GM12878 (cell line): ENCODE measurements around the gene IPP. TPM values are rescaled to one million over a fixed set of nuclear protein-coding genes. Genes with fewer than 3 reads are reported as not detected.

Source experiments
- ATAC-seq: fragments of 200-7000 bp; cut with Tn5 transposase; 3 replicates; pipeline ENCODE4 v1.9.1; 2020; ENCODE audit warnings: mild to moderate bottlenecking, moderate library complexity
- BruUV-seq: library from RNA; stranded (reverse); fragments of 400-500 nt; replicated peaks from 2 replicates; lab custom pipeline; 2021; lab: Mats Ljungman, UMichigan
- CTCF ChIA-PET: fragments of 300-600 bp; sonication (Branson Sonifier 250); formaldehyde crosslinking; extraction: SDS; loops from one replicate; lab custom pipeline; 2021; ENCODE audit warnings: inconsistent platforms; lab: Yijun Ruan, JAX
- POLR2A ChIA-PET: fragments of 350-600 bp; formaldehyde crosslinking; extraction: SDS; loops from one replicate; lab custom pipeline; 2021; ENCODE audit warnings: inconsistent platforms; lab: Charles Lee
- RAD21 ChIA-PET: fragments of 300-600 bp; sonication (Branson Sonifier 250); formaldehyde crosslinking; loops from one replicate; lab custom pipeline; 2023; ENCODE audit warnings: antibody characterized with exemption; ENCODE audit not compliant: unreplicated experiment; lab: Charles Lee
- SMC1A ChIA-PET: fragments of 300-600 bp; sonication (Branson Sonifier 250); formaldehyde crosslinking; loops from one replicate; lab custom pipeline; 2023; ENCODE audit not compliant: unreplicated experiment, uncharacterized antibody; lab: Charles Lee
- DNase-seq: peaks from one replicate; pipeline ENCODE4 v3.0.0-alpha.2; 2011; ENCODE audit warnings: low read depth, low spot score
- FAIRE-seq: peaks from 3 replicates; lab custom pipeline; 2011; peaks lifted over from hg19 to GRCh38; lab: Jason Lieb, UNC
- H2AFZ ChIP-seq: 2 replicates; pipeline ENCODE4 v1.6.0; 2011; ENCODE audit warnings: low read depth, low read length, control low read depth; ENCODE audit not compliant: control insufficient read depth
- H3K27ac ChIP-seq: 2 replicates; pipeline ENCODE4 v1.5.1; 2011; ENCODE audit warnings: control low read depth; ENCODE audit not compliant: control insufficient read depth, insufficient read depth
- H3K27me3 ChIP-seq, 2 experiments: replicated peaks in 1 of 2; 2 replicates each; pipeline versions ENCODE4 v1.6.0 to v1.6.1; 2011; ENCODE audit warnings: low read length in 1 of 2; ENCODE audit not compliant: control insufficient read depth in 2 of 2, insufficient read depth in 2 of 2
- H3K36me3 ChIP-seq, 2 experiments: 2 replicates each; pipeline ENCODE4 v1.5.1; 2011; ENCODE audit warnings: low read length in 1 of 2; ENCODE audit not compliant: control insufficient read depth in 2 of 2, insufficient read depth in 2 of 2
- H3K4me1 ChIP-seq: 2 replicates; pipeline ENCODE4 v1.6.1; 2011; ENCODE audit warnings: mild to moderate bottlenecking, low read length, moderate library complexity, mixed read lengths; ENCODE audit not compliant: control insufficient read depth, insufficient read depth
- H3K4me2 ChIP-seq: 2 replicates; pipeline ENCODE4 v1.6.0; 2011; ENCODE audit warnings: control low read depth; ENCODE audit not compliant: control insufficient read depth, insufficient read depth
- H3K4me3 ChIP-seq: fragments of 200-600 bp; sonication (generic); 2 replicates; pipeline ENCODE4 v1.5.1; 2016
- H3K79me2 ChIP-seq: 2 replicates; pipeline ENCODE4 v1.6.0; 2011; ENCODE audit warnings: low read length; ENCODE audit not compliant: control insufficient read depth, insufficient read depth
- H3K9ac ChIP-seq: 2 replicates; pipeline ENCODE4 v1.8.0; 2011; ENCODE audit warnings: low read length, control low read depth, mixed read lengths; ENCODE audit not compliant: control insufficient read depth, insufficient read depth
- H3K9me3 ChIP-seq: replicated peaks from 3 replicates; pipeline ENCODE4 v1.5.1; 2011; ENCODE audit warnings: mild to moderate bottlenecking, low read length; ENCODE audit not compliant: control insufficient read depth, insufficient read depth
- H4K20me1 ChIP-seq: 2 replicates; pipeline ENCODE4 v1.6.0; 2011; ENCODE audit not compliant: control insufficient read depth, insufficient read depth
- FOS ChIP-seq: IDR thresholded peaks from 3 replicates; pipeline ENCODE4 v1.6.1; 2011; ENCODE audit warnings: borderline replicate concordance; ENCODE audit not compliant: insufficient read length; ENCODE audit errors: extremely low read depth
- IKZF1 ChIP-seq: fragments of 450-650 bp; conservative IDR thresholded peaks from 2 replicates; pipeline ENCODE4 v1.6.1; 2017; ENCODE audit warnings: antibody characterized with exemption, mild to moderate bottlenecking
- IKZF2 ChIP-seq, 2 experiments: fragments of 450-650 bp; IDR thresholded peaks; 2 replicates each; pipeline ENCODE4 v1.6.1; 2017; ENCODE audit warnings: mild to moderate bottlenecking in 2 of 2, moderate library complexity in 2 of 2
- IRF4 ChIP-seq: IDR thresholded peaks from 2 replicates; pipeline ENCODE4 v1.6.1; 2011; ENCODE audit warnings: low read depth, low read length
- RFX5 ChIP-seq: IDR thresholded peaks from 2 replicates; pipeline ENCODE4 v1.6.1; 2011; ENCODE audit warnings: low read depth, low read length, improper control_type of control experiment
- TARDBP ChIP-seq: IDR thresholded peaks from 2 replicates; pipeline ENCODE4 v1.6.1; 2016; ENCODE audit warnings: borderline replicate concordance
- YY1 ChIP-seq: IDR thresholded peaks from 2 replicates; pipeline ENCODE4 v1.6.1; 2011; ENCODE audit warnings: low read depth, mild to moderate bottlenecking, low read length
- WGBS: methylation state at CpG from one replicate; pipeline ENCODE4 v1.1.6; 2016; ENCODE audit warnings: low lambda C conversion rate; ENCODE audit not compliant: insufficient replicate concordance, insufficient coverage; ENCODE audit errors: missing lambda C conversion rate; 5-methylcytosine and 5-hydroxymethylcytosine counted together
- in situ Hi-C: fragments of 300-500 bp; cut with MboI; formaldehyde crosslinking; loops from 9 replicates; pipeline ENCODE4 v1.14.3; 2018; ENCODE audit warnings: mixed read lengths
- intact Hi-C: fragments of 100-400 bp; cut with micrococcal nuclease; formaldehyde crosslinking; loops from one replicate; pipeline ENCODE4 v1.14.2; 2022; ENCODE audit not compliant: unreplicated experiment
- polyA plus RNA-seq, 11 experiments: library from polyadenylated mRNA; depleted of rRNA in 4 of 11; unstranded in 6 of 11; stranded (reverse) in 5 of 11; fragments of >200 nt; fragmentation: Nextera tagmentation in 4 of 11; fragmentation: Illumina TruSeq in 1 of 11; extraction: Ambion mirVana in 4 of 11; extraction: Trizol in 1 of 11; gene quantifications; 1 replicate in 1 of 11; 2 replicates in 10 of 11; pipeline versions ENCODE4 v1.2.1 to v1.2.3, GENCODE V29; 2011 to 2016; ENCODE audit warnings: inconsistent platforms in 2 of 11, missing spikeins in 2 of 11, low read depth in 1 of 11
- total RNA-seq, 4 experiments: library from RNA; depleted of rRNA in 3 of 4; stranded (reverse); fragments of >200 nt in 3 of 4; fragmentation: Illumina TruSeq in 1 of 4; extraction: Trizol in 1 of 4; gene quantifications; 2 replicates each; pipeline versions ENCODE4 v1.2.1 to v1.2.3, GENCODE V29; 2013 to 2021

Gene IPP
- total and polyA plus RNA-seq, 10 of the 15 experiments (the other 5 are each of a cell fraction or from before 2014, with no cell fraction given), result 4.7 to 15.0 (median 10.4) TPM

DNA sequence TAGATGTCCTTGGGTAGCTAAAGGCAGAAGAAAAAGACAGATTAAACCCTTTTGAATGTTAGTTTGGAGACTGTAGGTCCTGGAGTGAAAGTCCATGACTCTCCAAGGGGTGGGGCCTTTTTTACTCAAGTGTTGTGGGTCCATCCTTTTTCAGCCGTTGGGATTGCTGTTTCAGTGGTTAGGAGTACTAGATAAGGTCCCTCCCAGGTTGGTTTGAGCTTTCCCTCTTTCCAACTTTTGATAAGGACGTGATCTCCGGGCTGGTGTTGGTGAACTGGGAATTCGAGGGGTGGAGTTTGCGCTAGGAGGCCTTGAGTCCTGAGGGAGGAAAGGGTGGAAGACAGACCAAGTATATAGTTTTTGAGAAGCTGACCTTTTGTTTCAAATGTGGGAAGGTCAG is 5.2 kb upstream of the IPP start:
- Histone ChIP-seq H2AFZ (no peak overlapping the region), H3K36me3 (no peaks in the 10 kb centered on the region), H3K9ac (no peak overlapping the region), H3K9me3 (peaks cover 10% of the 10 kb centered on the region; the same call in 2 of the 3 replicates), H4K20me1 (no peaks in the 10 kb centered on the region), H3K27ac (no peak overlapping the region), H3K27me3 (no peaks in the 10 kb centered on the region; a peak in 1 of 4 replicates), H3K4me1 (no peaks in the 10 kb centered on the region; the same call in 1 of the 2 replicates), H3K4me2 (no peak overlapping the region), H3K79me2 (no peaks in the 10 kb centered on the region), H3K4me3 (no peak overlapping the region)
- intact Hi-C loops (no loop called here), in situ Hi-C loops (no loop called here)
- ATAC-seq, result no peak
- ChIA-PET SMC1A (no interaction called here), CTCF (interaction anchor here (1.5 kb wide), 1 partner anchor 45 kb away, joined by 3 read pairs; no protein-coding TSS in a partner anchor), RAD21 (no interaction called here), POLR2A (interaction anchor here (1.7 kb wide), 1 partner anchor 11 kb away, joined by 4 read pairs; no protein-coding TSS in a partner anchor)
- TF ChIP-seq TARDBP (no peak), FOS (no peak)
- no TSS peak for BruUV-seq
- no peak for FAIRE-seq
- 53% methylated on average over 5 of the region's 5 CpGs for WGBS
- DNase-seq, result no peak

- Histone ChIP-seq H4K20me1 (no peaks in the 10 kb centered on the region), H3K27me3 (no peaks in the 10 kb centered on the region; a peak in 1 of 4 replicates), H3K27ac (no peak overlapping the region), H3K4me2 (no peak overlapping the region), H3K79me2 (peaks cover 9% of the 10 kb centered on the region), H3K4me3 (no peak overlapping the region), H3K9ac (no peak overlapping the region), H2AFZ (no peak overlapping the region), H3K4me1 (no peaks in the 10 kb centered on the region; the same call in 1 of the 2 replicates), H3K36me3 (no peaks in the 10 kb centered on the region), H3K9me3 (peaks cover 10% of the 10 kb centered on the region; the same call in 2 of the 3 replicates)
- CTCF ChIA-PET, result interaction anchor here (0.6 kb wide), 2 partner anchors 470 to 493 kb away, joined by 3 read pairs; no protein-coding TSS in a partner anchor
- ATAC-seq (no peak), FAIRE-seq (no peak), DNase-seq (no peak)
- TF ChIP-seq YY1, result no peak
- no peak for TF ChIP-seq IRF4
- no peak for TF ChIP-seq IKZF1
- TF ChIP-seq IKZF2 (IDR thresholded peaks at IDR 0.05), result no peak
- TF ChIP-seq RFX5, result no peak
- intact Hi-C loops, result loop anchor here (5.0 kb wide), 1 partner anchor 89 kb away; no protein-coding TSS in a partner anchor
- POLR2A ChIA-PET, result no interaction called here
- in situ Hi-C loops, result no loop called here
- RAD21 ChIA-PET, result no interaction called here
- WGBS, result 71% methylated on average over 11 of the region's 11 CpGs
- SMC1A ChIA-PET, result interaction anchor here (0.6 to 1.3 kb wide), 2 partner anchors 17 to 236 kb away, joined by 3 read pairs; no protein-coding TSS in a partner anchor
- no TSS peak for BruUV-seq
These were observed 3.0 kb upstream of the IPP start for GRCh38 chr1:45753248-45754037.
